SK-N-SH treated with all-trans-retinoic acid at 6 μM for 48 hours (cell line): Measurements from ENCODE around the gene GJB5.

ENCODE experiments used
- ATAC-seq: fragments of 200-7000 bp; cut with Tn5 transposase; 3 replicates; pipeline ENCODE4 v1.9.1; 2020; ENCODE audit warnings: mild to moderate bottlenecking, moderate library complexity
- ARNTL ChIP-seq: fragments of 450-650 bp; formaldehyde crosslinking; IDR thresholded peaks from 2 replicates; pipeline ENCODE4 v1.5.0; 2020; ENCODE audit warnings: low read depth, mild to moderate bottlenecking, moderate library complexity, borderline replicate concordance
- BACH2 ChIP-seq: fragments of 250-450 bp; sonication (Bioruptor Pico); IDR thresholded peaks from 2 replicates; pipeline ENCODE4 v1.9.0; 2021; ENCODE audit warnings: mild to moderate bottlenecking, borderline replicate concordance
- CSDC2 ChIP-seq: fragments of 250-450 bp; sonication (Bioruptor Pico); IDR thresholded peaks from 2 replicates; pipeline ENCODE4 v1.5.0; 2020; ENCODE audit warnings: mild to moderate bottlenecking, moderate library complexity
- GLIS3 ChIP-seq: fragments of 250-450 bp; sonication (Bioruptor Pico); IDR thresholded peaks from 2 replicates; pipeline ENCODE4 v1.5.0; 2020; ENCODE audit warnings: mild to moderate bottlenecking, moderate library complexity
- ISL1 ChIP-seq: fragments of 250-450 bp; sonication (Bioruptor Pico); IDR thresholded peaks from 2 replicates; pipeline ENCODE4 v2.1.2; 2022; ENCODE audit warnings: mild to moderate bottlenecking, moderate library complexity
- OSR1 ChIP-seq: fragments of 250-450 bp; sonication (Bioruptor Pico); IDR thresholded peaks from 2 replicates; pipeline ENCODE4 v1.8.0; 2022; ENCODE audit warnings: moderate library complexity, mild to moderate bottlenecking, inconsistent platforms
- POU6F1 ChIP-seq: fragments of 250-450 bp; sonication (Bioruptor Pico); IDR thresholded peaks from 2 replicates; pipeline ENCODE4 v1.8.0; 2021; ENCODE audit warnings: low read depth, mild to moderate bottlenecking, moderate library complexity, borderline replicate concordance
- PPARA ChIP-seq: fragments of 250-450 bp; sonication (Bioruptor Pico); IDR thresholded peaks from 2 replicates; pipeline ENCODE4 v1.5.0; 2020; ENCODE audit warnings: mild to moderate bottlenecking, borderline replicate concordance
- RARB ChIP-seq: fragments of 250-450 bp; sonication (Bioruptor Pico); IDR thresholded peaks from 2 replicates; pipeline ENCODE4 v1.8.0; 2021; ENCODE audit warnings: mild to moderate bottlenecking, moderate library complexity
- SNAI2 ChIP-seq: fragments of 250-450 bp; sonication (Bioruptor Pico); IDR thresholded peaks from 2 replicates; pipeline ENCODE4 v1.5.0; 2020; ENCODE audit warnings: mild to moderate bottlenecking, moderate library complexity
- TCF4 ChIP-seq: fragments of 250-450 bp; sonication (Bioruptor Pico); IDR thresholded peaks from 2 replicates; pipeline ENCODE4 v1.8.0; 2021; ENCODE audit warnings: mild to moderate bottlenecking, moderate library complexity, borderline replicate concordance
- TSHZ2 ChIP-seq: fragments of 250-450 bp; sonication (Bioruptor Pico); IDR thresholded peaks from 2 replicates; pipeline ENCODE4 v1.5.0; 2020; ENCODE audit warnings: mild to moderate bottlenecking, moderate library complexity
- ZC3H10 ChIP-seq: fragments of 250-450 bp; sonication (Bioruptor Pico); IDR thresholded peaks from 2 replicates; pipeline ENCODE4 v1.5.1; 2021; ENCODE audit warnings: mild to moderate bottlenecking, moderate library complexity
- ZFP3 ChIP-seq: fragments of 250-450 bp; sonication (Bioruptor Pico); IDR thresholded peaks from 2 replicates; pipeline ENCODE4 v1.5.0; 2020; ENCODE audit warnings: mild to moderate bottlenecking, moderate library complexity
- ZFP30 ChIP-seq: fragments of 450-650 bp; formaldehyde crosslinking; IDR thresholded peaks from 2 replicates; pipeline ENCODE4 v1.5.0; 2022; ENCODE audit warnings: mild to moderate bottlenecking, moderate library complexity
- ZNF565 ChIP-seq: fragments of 450-650 bp; formaldehyde crosslinking; conservative IDR thresholded peaks from 2 replicates; pipeline ENCODE4 v1.5.0; 2020; ENCODE audit warnings: low read depth, mild to moderate bottlenecking, moderate library complexity
- ZNF70 ChIP-seq: fragments of 450-650 bp; formaldehyde crosslinking; IDR thresholded peaks from 2 replicates; pipeline ENCODE4 v1.5.0; 2020; ENCODE audit warnings: mild to moderate bottlenecking, moderate library complexity
- ZNF8 ChIP-seq: fragments of 450-650 bp; formaldehyde crosslinking; IDR thresholded peaks from 2 replicates; pipeline ENCODE4 v1.5.0; 2020; ENCODE audit warnings: mild to moderate bottlenecking, moderate library complexity
- TF ChIP-seq, protein P1 (sequence below): fragments of 250-450 bp; sonication (Bioruptor Pico); IDR thresholded peaks from 2 replicates; pipeline ENCODE4 v1.8.0; 2020; ENCODE audit warnings: mild to moderate bottlenecking, moderate library complexity, borderline replicate concordance
- TF ChIP-seq, protein P2 (sequence below): fragments of 250-450 bp; sonication (Bioruptor Pico); IDR thresholded peaks from 2 replicates; pipeline ENCODE4 v1.5.1; 2021; ENCODE audit warnings: mild to moderate bottlenecking, moderate library complexity

The GJB5 gene

DNA sequence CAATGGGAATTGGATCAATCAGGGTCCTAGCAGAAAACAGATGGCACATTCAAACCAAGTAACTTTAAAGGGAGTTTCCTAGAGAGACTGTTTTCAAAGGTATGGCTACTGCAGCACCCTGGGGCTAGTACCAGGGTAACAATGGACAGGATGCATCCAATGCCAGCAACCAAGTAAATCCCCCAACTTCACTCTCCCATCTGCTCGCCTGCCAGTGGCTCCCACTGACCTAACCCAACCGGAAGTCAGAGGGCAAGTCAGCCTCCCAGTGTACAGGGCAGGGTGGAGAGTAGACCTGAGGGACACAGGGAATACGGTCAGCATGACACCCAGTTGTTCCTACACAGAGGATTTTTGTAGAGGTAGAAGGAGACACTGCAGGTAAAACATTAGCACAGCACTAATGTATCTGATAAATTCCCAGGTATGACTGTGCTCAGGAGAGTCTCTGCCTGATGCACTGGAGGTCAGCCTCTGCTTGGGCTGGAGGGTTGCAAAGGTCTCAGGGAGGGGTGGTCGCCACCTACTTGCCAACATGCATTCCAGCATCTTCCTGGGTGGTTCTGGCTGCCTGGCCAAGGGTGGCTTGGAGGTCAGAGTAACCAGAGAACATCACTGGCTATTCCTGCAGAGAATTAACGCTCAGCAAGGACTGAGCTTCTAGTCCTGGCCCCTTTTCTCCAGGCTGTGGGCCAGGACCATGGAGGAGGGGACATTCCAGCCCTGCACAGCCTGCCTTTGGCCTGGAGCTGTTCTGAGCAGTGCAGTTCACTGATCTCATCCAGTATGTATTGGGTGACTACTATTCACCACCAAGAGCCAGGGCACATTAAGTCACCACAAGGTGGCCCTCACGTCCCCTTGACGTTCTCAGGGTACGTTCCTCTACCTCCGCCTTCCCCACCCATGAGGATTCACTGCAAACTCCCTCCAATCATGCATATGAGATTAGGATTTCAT lies 32.9 kb downstream of the GJB5 start (continued):
- TF ChIP-seq OSR1 = no peak

DNA sequence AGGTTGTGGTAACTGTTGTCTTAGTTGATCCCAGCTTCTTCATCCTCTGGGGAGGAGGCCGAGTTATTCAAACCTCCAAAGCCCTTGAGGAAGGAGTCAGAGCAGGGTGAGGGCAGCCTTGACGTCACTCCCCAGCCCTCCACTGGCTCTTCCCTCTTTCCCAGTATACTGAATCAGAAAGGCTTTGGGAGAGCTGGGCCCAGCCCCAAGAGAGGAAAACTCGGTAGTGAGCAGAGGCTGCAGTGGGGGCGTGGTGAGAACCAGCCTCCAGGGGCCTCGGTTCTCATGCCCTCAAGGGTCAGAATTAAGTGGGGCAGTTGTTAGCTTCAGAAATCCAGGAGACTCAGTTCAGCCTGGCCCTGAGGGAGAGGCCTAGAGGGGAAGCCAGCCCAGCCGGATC lies 36.1 kb downstream of the GJB5 start:
- no peak for ATAC-seq

GRCh38 chr1:34792424-34792823 lies 37.6 kb downstream of the GJB5 start:
- no peak for ATAC-seq
- TF ChIP-seq ZC3H10 (CRISPR knock-in tag) = no peak
- no peak for TF ChIP-seq ARNTL (CRISPR knock-in tag)
- no peak for TF ChIP-seq PPARA (CRISPR knock-in tag)
- TF ChIP-seq POU6F1 (CRISPR knock-in tag) = no peak
- no peak for TF ChIP-seq ZNF565 (CRISPR knock-in tag)
- TF ChIP-seq TSHZ2 (CRISPR knock-in tag) = no peak

More for the DNA sequence above, 36.1 kb downstream of the GJB5 start:
- no peak for TF ChIP-seq TCF4
- TF ChIP-seq ISL1 (CRISPR knock-in tag) = no peak
- TF ChIP-seq CSDC2 (CRISPR knock-in tag) = no peak
- TF ChIP-seq TSHZ2 (CRISPR knock-in tag) = no peak
- TF ChIP-seq POU6F1 (CRISPR knock-in tag) = no peak
- TF ChIP-seq BACH2 (CRISPR knock-in tag) = no peak
- TF ChIP-seq SNAI2 (CRISPR knock-in tag) = no peak
- no peak for TF ChIP-seq ZFP3 (CRISPR knock-in tag)
- TF ChIP-seq ZNF8 (CRISPR knock-in tag) = no peak
- no peak for TF ChIP-seq RARB (CRISPR knock-in tag)
- no peak for TF ChIP-seq ZNF70 (CRISPR knock-in tag)
- TF ChIP-seq, protein P1, sequence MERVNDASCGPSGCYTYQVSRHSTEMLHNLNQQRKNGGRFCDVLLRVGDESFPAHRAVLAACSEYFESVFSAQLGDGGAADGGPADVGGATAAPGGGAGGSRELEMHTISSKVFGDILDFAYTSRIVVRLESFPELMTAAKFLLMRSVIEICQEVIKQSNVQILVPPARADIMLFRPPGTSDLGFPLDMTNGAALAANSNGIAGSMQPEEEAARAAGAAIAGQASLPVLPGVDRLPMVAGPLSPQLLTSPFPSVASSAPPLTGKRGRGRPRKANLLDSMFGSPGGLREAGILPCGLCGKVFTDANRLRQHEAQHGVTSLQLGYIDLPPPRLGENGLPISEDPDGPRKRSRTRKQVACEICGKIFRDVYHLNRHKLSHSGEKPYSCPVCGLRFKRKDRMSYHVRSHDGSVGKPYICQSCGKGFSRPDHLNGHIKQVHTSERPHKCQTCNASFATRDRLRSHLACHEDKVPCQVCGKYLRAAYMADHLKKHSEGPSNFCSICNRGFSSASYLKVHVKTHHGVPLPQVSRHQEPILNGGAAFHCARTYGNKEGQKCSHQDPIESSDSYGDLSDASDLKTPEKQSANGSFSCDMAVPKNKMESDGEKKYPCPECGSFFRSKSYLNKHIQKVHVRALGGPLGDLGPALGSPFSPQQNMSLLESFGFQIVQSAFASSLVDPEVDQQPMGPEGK (CRISPR knock-in tag) = no peak
- no peak for TF ChIP-seq ZNF565 (CRISPR knock-in tag)
- no peak for TF ChIP-seq ZC3H10 (CRISPR knock-in tag)
- TF ChIP-seq OSR1 = no peak
- no peak for TF ChIP-seq ZFP30
- TF ChIP-seq, protein P2, sequence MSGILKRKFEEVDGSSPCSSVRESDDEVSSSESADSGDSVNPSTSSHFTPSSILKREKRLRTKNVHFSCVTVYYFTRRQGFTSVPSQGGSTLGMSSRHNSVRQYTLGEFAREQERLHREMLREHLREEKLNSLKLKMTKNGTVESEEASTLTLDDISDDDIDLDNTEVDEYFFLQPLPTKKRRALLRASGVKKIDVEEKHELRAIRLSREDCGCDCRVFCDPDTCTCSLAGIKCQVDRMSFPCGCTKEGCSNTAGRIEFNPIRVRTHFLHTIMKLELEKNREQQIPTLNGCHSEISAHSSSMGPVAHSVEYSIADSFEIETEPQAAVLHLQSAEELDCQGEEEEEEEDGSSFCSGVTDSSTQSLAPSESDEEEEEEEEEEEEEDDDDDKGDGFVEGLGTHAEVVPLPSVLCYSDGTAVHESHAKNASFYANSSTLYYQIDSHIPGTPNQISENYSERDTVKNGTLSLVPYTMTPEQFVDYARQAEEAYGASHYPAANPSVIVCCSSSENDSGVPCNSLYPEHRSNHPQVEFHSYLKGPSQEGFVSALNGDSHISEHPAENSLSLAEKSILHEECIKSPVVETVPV (CRISPR knock-in tag) = no peak
- TF ChIP-seq ARNTL (CRISPR knock-in tag) = no peak
- no peak for TF ChIP-seq GLIS3 (CRISPR knock-in tag)
- TF ChIP-seq PPARA (CRISPR knock-in tag) = no peak
